B cell (primary cell): ENCODE measurements around the gene FFAR4. TPM values are rescaled to one million over a fixed set of nuclear protein-coding genes. Genes with fewer than 3 reads are reported as not detected.

Experiments
- ATAC-seq: fragments of 200-7000 bp; cut with Tn5 transposase; one replicate; pipeline ENCODE4 v1.10.0; 2021; ENCODE audit warnings: low read depth, mild to moderate bottlenecking, moderate number of reproducible peaks, moderate library complexity
- CTCF ChIA-PET: fragments of 350-600 bp; sonication (Branson Sonifier 250); formaldehyde crosslinking; loops from one replicate; lab custom pipeline; 2021; ENCODE audit warnings: antibody characterized with exemption, inconsistent platforms; lab: Charles Lee
- POLR2A ChIA-PET: fragments of 350-600 bp; sonication (Branson Sonifier 250); formaldehyde crosslinking; loops from one replicate; lab custom pipeline; 2021; ENCODE audit warnings: antibody characterized with exemption; lab: Charles Lee
- DNase-seq: peaks from one replicate; pipeline ENCODE4 v3.0.0; 2013
- H2AFZ ChIP-seq: 2 replicates; pipeline ENCODE4 v1.6.1; 2012; ENCODE audit warnings: mild to moderate bottlenecking, low read depth, low read length; ENCODE audit not compliant: insufficient read depth, poor library complexity, severe bottlenecking
- H3K27ac ChIP-seq, 2 donors: 1 replicate in 1 of 2; 2 replicates in 1 of 2; pipeline ENCODE4 v1.5.1; 2012 to 2013; ENCODE audit warnings: low read length in 2 of 2, mild to moderate bottlenecking in 2 of 2, moderate library complexity in 1 of 2
- H3K27me3 ChIP-seq, 4 experiments: fragments of 200-600 bp in 1 of 4; sonication (generic) in 1 of 4; replicated peaks in 1 of 4; 1 replicate in 2 of 4; 2 replicates in 2 of 4; pipeline versions ENCODE4 v1.6.1 to v1.7.0; 2013 to 2016; ENCODE audit warnings: low read length in 3 of 4, mild to moderate bottlenecking in 2 of 4, mixed read lengths in 1 of 4, moderate library complexity in 1 of 4; ENCODE audit not compliant: insufficient read depth in 4 of 4, control insufficient read depth in 3 of 4; ENCODE audit errors: control extremely low read depth in 1 of 4
- H3K36me3 ChIP-seq, 2 experiments: replicated peaks in 1 of 2; 1 replicate in 1 of 2; 2 replicates in 1 of 2; pipeline versions ENCODE4 v1.6.1 to v1.7.1; 2013; ENCODE audit warnings: low read length in 1 of 2; ENCODE audit not compliant: insufficient read depth in 2 of 2, control insufficient read depth in 1 of 2; ENCODE audit errors: control extremely low read depth in 1 of 2, extremely low read depth in 1 of 2
- H3K4me1 ChIP-seq, 2 donors: fragments of 200-600 bp in 1 of 2; sonication (generic) in 1 of 2; 1 replicate in 1 of 2; 2 replicates in 1 of 2; pipeline versions ENCODE4 v1.5.1 to v1.6.1; 2013 to 2017; ENCODE audit warnings: low read length in 2 of 2; ENCODE audit not compliant: control insufficient read depth in 2 of 2, insufficient read depth in 2 of 2
- H3K4me2 ChIP-seq: replicated peaks from 2 replicates; pipeline ENCODE3; 2012; ENCODE audit warnings: mild to moderate bottlenecking, low read depth, low read length; ENCODE audit not compliant: poor library complexity, severe bottlenecking
- H3K4me3 ChIP-seq, 5 experiments: fragments of 200-600 bp in 1 of 5; sonication (generic) in 1 of 5; 1 replicate in 3 of 5; 2 replicates in 2 of 5; pipeline versions ENCODE4 v1.5.1 to v1.7.0; 2011 to 2016; ENCODE audit warnings: low read length in 4 of 5, mild to moderate bottlenecking in 4 of 5, low read depth in 2 of 5, control low read depth in 1 of 5, moderate library complexity in 1 of 5; ENCODE audit not compliant: insufficient read depth in 1 of 5; ENCODE audit errors: control extremely low read depth in 1 of 5, extremely low read depth in 1 of 5
- H3K79me2 ChIP-seq: fragments of 200-600 bp; sonication (generic); one replicate; pipeline ENCODE4 v1.6.0; 2016; ENCODE audit warnings: low read length; ENCODE audit not compliant: control insufficient read depth, insufficient read depth
- H3K9ac ChIP-seq: fragments of 200-600 bp; sonication (generic); 2 replicates; pipeline ENCODE4 v1.6.1; 2017; ENCODE audit warnings: mild to moderate bottlenecking, low read length, moderate library complexity
- H3K9me3 ChIP-seq, 3 donors: one replicate each; pipeline versions ENCODE4 v1.6.1 to v1.7.1; 2013; ENCODE audit warnings: low read length in 2 of 3; ENCODE audit not compliant: control insufficient read depth in 2 of 3, insufficient read depth in 1 of 3; ENCODE audit errors: control extremely low read depth in 1 of 3
- H4K20me1 ChIP-seq: 2 replicates; pipeline ENCODE4 v1.6.0; 2012; ENCODE audit warnings: mild to moderate bottlenecking, low read length; ENCODE audit not compliant: insufficient read depth, control insufficient read depth, poor library complexity, severe bottlenecking
- H3K27ac Mint-ChIP-seq: one replicate; pipeline ENCODE4 v1.8.0; 2021; ENCODE audit warnings: mixed read lengths
- H3K27me3 Mint-ChIP-seq: one replicate; pipeline ENCODE4 v1.8.0; 2021; ENCODE audit warnings: mixed read lengths
- H3K4me1 Mint-ChIP-seq: one replicate; pipeline ENCODE4 v1.8.0; 2021; ENCODE audit warnings: mixed read lengths
- H3K4me3 Mint-ChIP-seq: one replicate; pipeline ENCODE4 v1.8.0; 2021; ENCODE audit warnings: mixed read lengths
- H3K9me3 Mint-ChIP-seq: one replicate; pipeline ENCODE4 v1.8.0; 2022; ENCODE audit warnings: mixed read lengths; ENCODE audit not compliant: insufficient read depth
- EZH2 ChIP-seq: IDR thresholded peaks from 2 replicates; pipeline ENCODE4 v1.6.1; 2012; ENCODE audit warnings: borderline replicate concordance, low read depth, mild to moderate bottlenecking, moderate library complexity, low read length; ENCODE audit not compliant: insufficient read depth, poor library complexity, severe bottlenecking
- WGBS: methylation state at CpG from one replicate; pipeline ENCODE4 v1.1.5; 2013; ENCODE audit warnings: missing lambda C conversion rate; ENCODE audit not compliant: insufficient coverage; 5-methylcytosine and 5-hydroxymethylcytosine counted together
- intact Hi-C: fragments of 100-400 bp; cut with micrococcal nuclease; formaldehyde crosslinking; loops from one replicate; pipeline ENCODE4 v1.10.0; 2022
- polyA plus RNA-seq: library from polyadenylated mRNA; depleted of rRNA; stranded (reverse); fragments of >200 nt; gene quantifications from 2 replicates; pipeline ENCODE4 v1.2.3, GENCODE V29; 2012
- total RNA-seq, 2 donors: library from RNA; stranded (reverse); fragments of 120-200 nt in 1 of 2; gene quantifications; 1 replicate in 1 of 2; 2 replicates in 1 of 2; pipeline versions ENCODE4 v1.2.3 to v1.2.4, GENCODE V29; 2013 to 2022
- TF ChIP-seq, protein P1 (sequence below): fragments of 200-600 bp; IDR thresholded peaks from one replicate; pipeline ENCODE4 v1.8.0; 2022; ENCODE audit warnings: antibody characterized with exemption, mild to moderate bottlenecking

Gene FFAR4
- total and polyA plus RNA-seq, 2 donors (not counting 1 experiment from before 2014, with no cell fraction given) = not detected

DNA sequence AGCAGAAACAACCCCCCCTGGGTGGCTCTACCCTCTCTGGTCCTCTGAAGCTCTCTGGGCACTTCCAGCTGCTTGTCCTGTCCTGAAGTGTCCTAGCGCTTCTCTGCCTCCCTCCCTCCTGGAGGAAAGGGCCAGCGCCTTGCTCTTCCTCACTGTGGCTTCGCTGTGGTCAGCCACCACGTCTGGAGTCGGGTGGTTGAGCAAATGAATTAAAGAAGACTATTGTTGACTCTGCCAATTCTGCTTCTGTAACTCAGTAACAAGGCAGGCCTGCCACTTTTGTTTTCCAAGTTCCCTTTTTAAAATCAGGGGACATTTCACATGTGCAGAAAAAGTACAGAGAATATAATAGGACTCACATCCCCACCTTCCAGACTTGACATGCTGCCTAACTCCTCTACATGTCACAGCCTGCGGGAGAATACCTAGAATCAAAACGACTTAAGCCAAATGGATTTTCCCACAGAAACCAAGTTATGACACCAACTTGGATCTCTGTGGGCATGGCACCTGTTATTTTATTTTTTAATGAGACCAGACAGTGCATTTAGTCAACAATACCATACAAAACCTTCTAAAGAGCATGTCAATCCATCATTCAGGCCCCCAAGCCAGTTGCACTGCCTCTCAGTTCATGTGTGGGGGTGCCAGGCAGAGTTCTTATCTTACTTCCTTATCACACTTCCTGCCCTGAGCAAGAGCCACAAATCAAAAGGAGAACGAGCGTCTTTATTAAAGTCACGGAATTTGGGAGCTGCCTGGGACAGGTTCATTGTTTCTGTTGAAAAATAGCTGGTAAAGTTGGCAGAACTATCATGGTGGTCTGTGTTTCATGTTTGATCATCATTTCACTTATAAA, 6.8 kb downstream of the FFAR4 start:
- peak overlapping the region; percentile 13 for H2AFZ ChIP-seq
- intact Hi-C loops = no loop called here
- POLR2A ChIA-PET = no interaction called here
- H3K9me3 Mint-ChIP-seq = no peaks in the 10 kb centered on the region
- no peaks in the 10 kb centered on the region for H3K36me3 ChIP-seq
- H3K79me2 ChIP-seq = no peaks in the 10 kb centered on the region
- H3K27ac Mint-ChIP-seq = no peak overlapping the region
- H3K4me3 Mint-ChIP-seq = no peak overlapping the region
- peaks cover 50% of the 10 kb centered on the region for H3K27me3 Mint-ChIP-seq
- H3K27me3 ChIP-seq = peaks cover 0 to 21% (median 3%) of the 10 kb centered on the region in 4 experiments
- peaks cover 2% of the 10 kb centered on the region for H3K4me1 Mint-ChIP-seq
- no peak for TF ChIP-seq EZH2
- TF ChIP-seq, protein P1, sequence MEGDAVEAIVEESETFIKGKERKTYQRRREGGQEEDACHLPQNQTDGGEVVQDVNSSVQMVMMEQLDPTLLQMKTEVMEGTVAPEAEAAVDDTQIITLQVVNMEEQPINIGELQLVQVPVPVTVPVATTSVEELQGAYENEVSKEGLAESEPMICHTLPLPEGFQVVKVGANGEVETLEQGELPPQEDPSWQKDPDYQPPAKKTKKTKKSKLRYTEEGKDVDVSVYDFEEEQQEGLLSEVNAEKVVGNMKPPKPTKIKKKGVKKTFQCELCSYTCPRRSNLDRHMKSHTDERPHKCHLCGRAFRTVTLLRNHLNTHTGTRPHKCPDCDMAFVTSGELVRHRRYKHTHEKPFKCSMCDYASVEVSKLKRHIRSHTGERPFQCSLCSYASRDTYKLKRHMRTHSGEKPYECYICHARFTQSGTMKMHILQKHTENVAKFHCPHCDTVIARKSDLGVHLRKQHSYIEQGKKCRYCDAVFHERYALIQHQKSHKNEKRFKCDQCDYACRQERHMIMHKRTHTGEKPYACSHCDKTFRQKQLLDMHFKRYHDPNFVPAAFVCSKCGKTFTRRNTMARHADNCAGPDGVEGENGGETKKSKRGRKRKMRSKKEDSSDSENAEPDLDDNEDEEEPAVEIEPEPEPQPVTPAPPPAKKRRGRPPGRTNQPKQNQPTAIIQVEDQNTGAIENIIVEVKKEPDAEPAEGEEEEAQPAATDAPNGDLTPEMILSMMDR = no peak
- no peaks in the 10 kb centered on the region for H4K20me1 ChIP-seq
- no peak overlapping the region for H3K27ac ChIP-seq
- CTCF ChIA-PET = no interaction called here
- DNase-seq (no peak), ATAC-seq (no peak)
- H3K9ac ChIP-seq = no peak overlapping the region
- no peak overlapping the region for H3K4me2 ChIP-seq
- H3K9me3 ChIP-seq = no peaks in the 10 kb centered on the region
- H3K4me3 ChIP-seq = no peak overlapping the region
- no peaks in the 10 kb centered on the region for H3K4me1 ChIP-seq
- 6% methylated on average over 3 of the region's 10 CpGs for WGBS

DNA sequence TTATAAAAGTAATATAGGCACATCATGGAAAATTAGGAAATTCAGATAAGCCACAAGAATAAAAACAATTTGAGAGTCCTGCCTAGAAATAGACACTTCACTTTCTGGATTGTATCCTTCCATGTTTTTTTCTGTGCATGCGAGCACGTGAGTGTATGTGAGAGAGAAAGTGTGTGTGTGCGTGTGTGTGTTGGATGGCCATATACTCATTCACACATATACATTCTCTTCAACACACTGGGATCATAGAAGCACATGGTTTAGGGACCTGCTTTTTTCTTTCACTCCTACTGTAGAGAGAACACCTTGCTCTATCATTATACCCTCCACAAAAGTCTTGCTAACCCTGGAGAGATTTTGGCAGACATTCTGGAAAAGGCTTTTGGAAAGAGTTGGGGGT, 7.5 kb downstream of the FFAR4 start:
- Histone ChIP-seq H4K20me1 (no peaks in the 10 kb centered on the region), H3K9me3 (no peaks in the 10 kb centered on the region), H3K79me2 (no peaks in the 10 kb centered on the region), H2AFZ (peak overlapping the region; percentile 13), H3K4me1 (no peaks in the 10 kb centered on the region), H3K36me3 (no peaks in the 10 kb centered on the region), H3K27me3 (peaks cover 0 to 15% (median 0%) of the 10 kb centered on the region in 4 experiments), H3K9ac (no peak overlapping the region), H3K27ac (no peak overlapping the region), H3K4me3 (no peak overlapping the region), H3K4me2 (no peak overlapping the region)
- H3K27me3 Mint-ChIP-seq = peaks cover 48% of the 10 kb centered on the region
- no peaks in the 10 kb centered on the region for H3K9me3 Mint-ChIP-seq
- H3K4me1 Mint-ChIP-seq = peaks cover 2% of the 10 kb centered on the region
- no peak overlapping the region for H3K27ac Mint-ChIP-seq
- TF ChIP-seq EZH2 = no peak
- TF ChIP-seq, protein P1 = no peak
- CTCF ChIA-PET = no interaction called here
- intact Hi-C loops = no loop called here
- no CpG with 5 or more reads among the region's 3 CpGs for WGBS
- no peak for DNase-seq
- H3K4me3 Mint-ChIP-seq = no peak overlapping the region
- no peak for ATAC-seq
- POLR2A ChIA-PET = no interaction called here
